ENCODE results near the gene MIAT. TPM values are rescaled to one million over a fixed set of nuclear protein-coding genes. Genes with fewer than 3 reads are reported as not detected.
"Not testable (repeated sequence)": the region's sequence is repeated elsewhere in the genome, so short reads cannot be mapped to it uniquely, and the experiment has no call there.

MIAT gene
- total and polyA plus RNA-seq, 12 donors: 0.18 to 23.9 (median 3.1) TPM

- Histone ChIP-seq H3K9me3 (replicated peaks in 1 of 3) (no peaks in the 10 kb centered on the region), H3K27ac (no peak overlapping the region), H3K4me1 (replicated peaks in 1 of 2) (no peaks in the 10 kb centered on the region), H3K36me3 (replicated peaks in 1 of 2) (no peaks in the 10 kb centered on the region), H3K4me3 (no peak overlapping the region), H3K27me3 (no peaks in the 10 kb centered on the region)
- WGBS, 4 donors: 95 to 99% (median 96%) methylated on average over 6 of the region's 6 CpGs
- intact Hi-C loops (cut with DNase I): no loop called here
- TF ChIP-seq CTCF (IDR thresholded peaks at IDR 0.05) (no peak), POLR2A (IDR thresholded peaks at IDR 0.05) (no peak)
- DNase-seq: no peak
These were observed 45.8 kb downstream of the MIAT start for GRCh38 chr22:26702906-26703830.

GRCh38 chr22:26705379-26705778 lies 48.0 kb downstream of the MIAT start:
- H3K36me3 ChIP-seq (replicated peaks in 1 of 2); intact Hi-C loops (cut with DNase I); H3K9me3 ChIP-seq (replicated peaks in 1 of 3); DNase-seq; H3K27me3 ChIP-seq; H3K4me1 ChIP-seq (replicated peaks in 1 of 2); H3K27ac ChIP-seq; H3K4me3 ChIP-seq: not testable (repeated sequence)
- WGBS, 4 donors: 83 to 93% (median 89%) methylated on average over 4 of the region's 4 CpGs

GRCh38 chr22:26707090-26707489 lies 49.7 kb downstream of the MIAT start:
- DNase-seq: no peak
- H3K4me3 ChIP-seq: no peak overlapping the region
- no peak for TF ChIP-seq POLR2A (IDR thresholded peaks at IDR 0.05)
- no peak for TF ChIP-seq CTCF (IDR thresholded peaks at IDR 0.05)
- no peak overlapping the region for H3K27ac ChIP-seq
- no peaks in the 10 kb centered on the region for H3K36me3 ChIP-seq (replicated peaks in 1 of 2)
- 95 to 100% (median 97%) methylated on average over 2 of the region's 2 CpGs for WGBS, 4 donors
- H3K9me3 ChIP-seq (replicated peaks in 1 of 3): no peaks in the 10 kb centered on the region
- no peaks in the 10 kb centered on the region for H3K4me1 ChIP-seq (replicated peaks in 1 of 2)
- no peaks in the 10 kb centered on the region for H3K27me3 ChIP-seq
- intact Hi-C loops (cut with DNase I): no loop called here

- no peak for TF ChIP-seq CTCF (IDR thresholded peaks at IDR 0.05)
- no peak for TF ChIP-seq POLR2A (IDR thresholded peaks at IDR 0.05)
- Histone ChIP-seq H3K4me3 (no peak overlapping the region), H3K27me3 (no peaks in the 10 kb centered on the region), H3K36me3 (replicated peaks in 1 of 2) (no peaks in the 10 kb centered on the region), H3K27ac (no peak overlapping the region), H3K9me3 (replicated peaks in 1 of 3) (no peaks in the 10 kb centered on the region), H3K4me1 (replicated peaks in 1 of 2) (no peaks in the 10 kb centered on the region)
- intact Hi-C loops (cut with DNase I): no loop called here
- 91 to 100% (median 96%) methylated on average over 2 of the region's 2 CpGs for WGBS, 4 donors
- no peak for DNase-seq
These were observed 50.2 kb downstream of the MIAT start for GRCh38 chr22:26707581-26707980.

Data from adrenal gland (tissue), 12 donors.